ENCODE results near the gene GLB1L3. TPM values are rescaled to one million over a fixed set of nuclear protein-coding genes. Genes with fewer than 3 reads are reported as not detected.

Gene GLB1L3
- total and polyA plus RNA-seq, 2 of the 4 experiments (the other 2 are of a cell fraction), result not detected

GRCh38 chr11:134343646-134344045 is 67.5 kb downstream of the GLB1L3 start:
- no peak overlapping the region for H3K56ac ChIP-seq (ENCODE audit: extremely low read depth, insufficient read depth, low read length)
- H2BK120ac ChIP-seq (ENCODE audit: low read depth, low read length), result no peak overlapping the region
- H3K14ac ChIP-seq (replicated peaks; ENCODE audit: low read depth, low read length), result no peak overlapping the region
- no peak overlapping the region for H3K9ac ChIP-seq (ENCODE audit: low read depth, low read length)
- no peak overlapping the region for H3K23ac ChIP-seq (ENCODE audit: low read depth, low read length)
- H4K8ac ChIP-seq (ENCODE audit: low read depth in 2 of 2, low read length in 2 of 2), result no peak overlapping the region
- no peak overlapping the region for H2BK5ac ChIP-seq (ENCODE audit: low read depth, low read length, poor library complexity, severe bottlenecking)
- H3K4me3 ChIP-seq (ENCODE audit: insufficient read depth, low read depth, low read length), result no peak overlapping the region
- no peaks in the 10 kb centered on the region for H3K4me1 ChIP-seq (ENCODE audit: control insufficient read depth, insufficient read depth, low read length)
- no peak overlapping the region for H3K27ac ChIP-seq (ENCODE audit: insufficient read depth, low read length)
- CTCF ChIA-PET, result no interaction called here
- DNase-seq, result no peak
- dilution Hi-C loops (cut with HindIII; ENCODE audit: low sequenced_read_pairs, unreplicated experiment), result no loop called here
- WGBS, 2 experiments (ENCODE audit: extremely low coverage in 2 of 2, insufficient read length in 1 of 2), result 75% methylated on average over 8 of the region's 15 CpGs; no CpG with 5 or more reads in 1 of the 2 experiments
- no peak overlapping the region for H2BK20ac ChIP-seq (ENCODE audit: low read depth, low read length)
- no peak overlapping the region for H3K4me2 ChIP-seq (ENCODE audit: low read depth, low read length)
- H3K9me3 ChIP-seq (ENCODE audit: control insufficient read depth, insufficient read depth, low read length), result peaks cover 17% of the 10 kb centered on the region
- POLR2A ChIA-PET (ENCODE audit: unreplicated experiment), result no interaction called here
- H3K79me1 ChIP-seq (ENCODE audit: low read depth in 1 of 2, low read length in 2 of 2), result no peaks in the 10 kb centered on the region
- H2AK5ac ChIP-seq (ENCODE audit: low read depth, low read length), result no peak overlapping the region
- H3K4ac ChIP-seq (ENCODE audit: low read depth, low read length), result no peak overlapping the region
- intact Hi-C loops (cut with micrococcal nuclease), result no loop called here
- in situ Hi-C loops (cut with MboI; ENCODE audit: low sequenced_read_pairs), result no loop called here
- ATAC-seq (ENCODE audit: low read depth), result no peak
- no peak overlapping the region for H3K18ac ChIP-seq (ENCODE audit: low read depth, low read length)
- H4K20me1 ChIP-seq (ENCODE audit: insufficient read depth, low read length), result no peaks in the 10 kb centered on the region
- H3K9me1 ChIP-seq (ENCODE audit: insufficient read depth, low read length), result no peaks in the 10 kb centered on the region
- H2AFZ ChIP-seq (replicated peaks; ENCODE audit: low read length, poor library complexity), result no peak overlapping the region
- no peak overlapping the region for H2AK9ac ChIP-seq (replicated peaks; ENCODE audit: low read depth, low read length, poor library complexity)
- BruUV-seq (replicated peaks), result no TSS peak
- TF ChIP-seq MAFK (IDR thresholded peaks at IDR 0.05; ENCODE audit: low read depth, low read length), result no peak
- no peak for TF ChIP-seq CHD1 (IDR thresholded peaks at IDR 0.05; ENCODE audit: low read depth, low read length)
- TF ChIP-seq CEBPB (IDR thresholded peaks at IDR 0.05; ENCODE audit: low read depth, low read length), result no peak
- TF ChIP-seq RFX5 (IDR thresholded peaks at IDR 0.05; ENCODE audit: low read depth, low read length), result no peak
- TF ChIP-seq MXI1 (IDR thresholded peaks at IDR 0.05; ENCODE audit: borderline replicate concordance, low read depth, low read length), result no peak
- no peak for TF ChIP-seq MAZ (IDR thresholded peaks at IDR 0.05; ENCODE audit: borderline replicate concordance, low read depth, low read length)
- TF ChIP-seq POLR2A (IDR thresholded peaks at IDR 0.05; ENCODE audit: low read depth, low read length), result no peak
- TF ChIP-seq, protein P1, sequence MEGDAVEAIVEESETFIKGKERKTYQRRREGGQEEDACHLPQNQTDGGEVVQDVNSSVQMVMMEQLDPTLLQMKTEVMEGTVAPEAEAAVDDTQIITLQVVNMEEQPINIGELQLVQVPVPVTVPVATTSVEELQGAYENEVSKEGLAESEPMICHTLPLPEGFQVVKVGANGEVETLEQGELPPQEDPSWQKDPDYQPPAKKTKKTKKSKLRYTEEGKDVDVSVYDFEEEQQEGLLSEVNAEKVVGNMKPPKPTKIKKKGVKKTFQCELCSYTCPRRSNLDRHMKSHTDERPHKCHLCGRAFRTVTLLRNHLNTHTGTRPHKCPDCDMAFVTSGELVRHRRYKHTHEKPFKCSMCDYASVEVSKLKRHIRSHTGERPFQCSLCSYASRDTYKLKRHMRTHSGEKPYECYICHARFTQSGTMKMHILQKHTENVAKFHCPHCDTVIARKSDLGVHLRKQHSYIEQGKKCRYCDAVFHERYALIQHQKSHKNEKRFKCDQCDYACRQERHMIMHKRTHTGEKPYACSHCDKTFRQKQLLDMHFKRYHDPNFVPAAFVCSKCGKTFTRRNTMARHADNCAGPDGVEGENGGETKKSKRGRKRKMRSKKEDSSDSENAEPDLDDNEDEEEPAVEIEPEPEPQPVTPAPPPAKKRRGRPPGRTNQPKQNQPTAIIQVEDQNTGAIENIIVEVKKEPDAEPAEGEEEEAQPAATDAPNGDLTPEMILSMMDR (conservative IDR thresholded peaks at IDR 0.05; ENCODE audit: low read depth, low read length), result no peak
- no peak for TF ChIP-seq SMC3 (IDR thresholded peaks at IDR 0.05; ENCODE audit: low read depth, low read length)
- TF ChIP-seq, protein P2, sequence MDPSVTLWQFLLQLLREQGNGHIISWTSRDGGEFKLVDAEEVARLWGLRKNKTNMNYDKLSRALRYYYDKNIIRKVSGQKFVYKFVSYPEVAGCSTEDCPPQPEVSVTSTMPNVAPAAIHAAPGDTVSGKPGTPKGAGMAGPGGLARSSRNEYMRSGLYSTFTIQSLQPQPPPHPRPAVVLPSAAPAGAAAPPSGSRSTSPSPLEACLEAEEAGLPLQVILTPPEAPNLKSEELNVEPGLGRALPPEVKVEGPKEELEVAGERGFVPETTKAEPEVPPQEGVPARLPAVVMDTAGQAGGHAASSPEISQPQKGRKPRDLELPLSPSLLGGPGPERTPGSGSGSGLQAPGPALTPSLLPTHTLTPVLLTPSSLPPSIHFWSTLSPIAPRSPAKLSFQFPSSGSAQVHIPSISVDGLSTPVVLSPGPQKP (IDR thresholded peaks at IDR 0.05; ENCODE audit: borderline replicate concordance, low read depth, low read length), result no peak
- TF ChIP-seq, protein P3, sequence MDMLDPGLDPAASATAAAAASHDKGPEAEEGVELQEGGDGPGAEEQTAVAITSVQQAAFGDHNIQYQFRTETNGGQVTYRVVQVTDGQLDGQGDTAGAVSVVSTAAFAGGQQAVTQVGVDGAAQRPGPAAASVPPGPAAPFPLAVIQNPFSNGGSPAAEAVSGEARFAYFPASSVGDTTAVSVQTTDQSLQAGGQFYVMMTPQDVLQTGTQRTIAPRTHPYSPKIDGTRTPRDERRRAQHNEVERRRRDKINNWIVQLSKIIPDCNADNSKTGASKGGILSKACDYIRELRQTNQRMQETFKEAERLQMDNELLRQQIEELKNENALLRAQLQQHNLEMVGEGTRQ (IDR thresholded peaks at IDR 0.05; ENCODE audit: low read depth, low read length), result no peak
- no peak for TF ChIP-seq RCOR1 (IDR thresholded peaks at IDR 0.05; ENCODE audit: insufficient replicate concordance, low read length)
- TF ChIP-seq RAD21 (IDR thresholded peaks at IDR 0.05; ENCODE audit: low read length), result no peak
- TF ChIP-seq BHLHE40 (IDR thresholded peaks at IDR 0.05; ENCODE audit: low read depth, low read length), result no peak
- no peak for TF ChIP-seq FOS (IDR thresholded peaks at IDR 0.05; ENCODE audit: low read depth, low read length)
- no peak overlapping the region for H4K5ac ChIP-seq (ENCODE audit: low read depth, low read length)
- H2BK15ac ChIP-seq (ENCODE audit: low read depth, low read length), result no peak overlapping the region
- H4K91ac ChIP-seq (ENCODE audit: insufficient read depth, low read depth, low read length), result no peak overlapping the region
- no peaks in the 10 kb centered on the region for H3K36me3 ChIP-seq (ENCODE audit: control insufficient read depth, insufficient read depth, low read length)
- no peaks in the 10 kb centered on the region for H3K27me3 ChIP-seq (ENCODE audit: control insufficient read depth, insufficient read depth, low read length)

Measured in IMR-90 (cell line).